ENCODE data around the gene SPATA17. TPM values are rescaled to one million over a fixed set of nuclear protein-coding genes. Genes with fewer than 3 reads are reported as not detected.
A peak's percentile ranks its signal among the peaks of the same experiment; 100 is the strongest.

The SPATA17 gene
- total and polyA plus RNA-seq, 10 of the 15 experiments (the other 5 are each of a cell fraction or from before 2014, with no cell fraction given): 0.08 to 0.27 (median 0.11) TPM; not detected in 6

DNA sequence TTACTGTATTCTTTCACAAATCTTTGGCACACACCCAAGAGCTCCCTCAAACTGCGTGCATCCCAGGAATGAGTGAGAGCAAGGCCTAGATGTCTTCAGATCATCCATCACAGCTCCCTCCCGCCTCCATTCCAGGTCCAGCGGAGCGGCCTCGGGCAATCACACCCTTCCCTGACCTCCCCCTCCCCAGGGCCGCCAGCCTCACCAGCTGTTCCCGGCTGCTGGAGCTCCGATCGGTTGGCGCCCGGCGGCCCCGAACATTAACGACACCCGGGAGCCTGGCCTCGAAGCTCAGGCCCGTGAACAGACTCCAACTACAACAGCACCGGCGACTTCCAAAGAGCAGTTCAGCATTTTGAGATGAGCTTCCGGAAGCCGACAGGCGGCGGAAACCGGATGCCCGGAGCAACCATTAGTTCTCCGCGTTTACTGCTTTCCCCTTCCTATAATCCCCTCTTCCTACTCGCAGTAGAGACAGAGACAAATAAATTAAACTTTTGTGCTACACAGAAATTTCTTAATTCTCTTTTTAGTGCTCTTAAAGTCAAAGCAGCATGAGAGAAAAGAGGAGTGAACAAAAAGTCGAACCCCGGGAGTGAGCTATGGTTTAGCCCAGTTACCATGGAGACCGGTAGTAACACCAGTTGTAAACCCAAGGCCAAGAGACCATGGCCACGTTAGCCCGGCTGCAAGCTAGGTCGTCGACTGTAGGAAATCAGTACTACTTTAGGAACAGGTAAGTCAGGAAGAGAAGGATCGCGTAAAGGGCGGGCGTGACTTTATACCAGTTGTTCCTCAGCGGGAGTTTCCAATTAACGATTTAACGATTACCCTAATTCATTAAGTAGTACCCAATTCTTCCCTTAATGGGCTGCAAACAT, at the start of gene SPATA17, which contains the start of gene GPATCH2 (continued):
- TF ChIP-seq, protein P1, sequence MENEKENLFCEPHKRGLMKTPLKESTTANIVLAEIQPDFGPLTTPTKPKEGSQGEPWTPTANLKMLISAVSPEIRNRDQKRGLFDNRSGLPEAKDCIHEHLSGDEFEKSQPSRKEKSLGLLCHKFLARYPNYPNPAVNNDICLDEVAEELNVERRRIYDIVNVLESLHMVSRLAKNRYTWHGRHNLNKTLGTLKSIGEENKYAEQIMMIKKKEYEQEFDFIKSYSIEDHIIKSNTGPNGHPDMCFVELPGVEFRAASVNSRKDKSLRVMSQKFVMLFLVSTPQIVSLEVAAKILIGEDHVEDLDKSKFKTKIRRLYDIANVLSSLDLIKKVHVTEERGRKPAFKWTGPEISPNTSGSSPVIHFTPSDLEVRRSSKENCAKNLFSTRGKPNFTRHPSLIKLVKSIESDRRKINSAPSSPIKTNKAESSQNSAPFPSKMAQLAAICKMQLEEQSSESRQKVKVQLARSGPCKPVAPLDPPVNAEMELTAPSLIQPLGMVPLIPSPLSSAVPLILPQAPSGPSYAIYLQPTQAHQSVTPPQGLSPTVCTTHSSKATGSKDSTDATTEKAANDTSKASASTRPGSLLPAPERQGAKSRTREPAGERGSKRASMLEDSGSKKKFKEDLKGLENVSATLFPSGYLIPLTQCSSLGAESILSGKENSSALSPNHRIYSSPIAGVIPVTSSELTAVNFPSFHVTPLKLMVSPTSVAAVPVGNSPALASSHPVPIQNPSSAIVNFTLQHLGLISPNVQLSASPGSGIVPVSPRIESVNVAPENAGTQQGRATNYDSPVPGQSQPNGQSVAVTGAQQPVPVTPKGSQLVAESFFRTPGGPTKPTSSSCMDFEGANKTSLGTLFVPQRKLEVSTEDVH (IDR thresholded peaks at IDR 0.05; ENCODE audit: low read depth, partially characterized antibody): peak; percentile 83
- peak; percentile 100 for TF ChIP-seq ATF7 (IDR thresholded peaks at IDR 0.05; ENCODE audit: low read depth)
- TF ChIP-seq PAX5 (IDR thresholded peaks at IDR 0.05; ENCODE audit: borderline replicate concordance, low read depth, low read length): peak; percentile 14; the same call in 1 of the 2 replicates
- TF ChIP-seq DPF2 (IDR thresholded peaks at IDR 0.05): no peak
- TF ChIP-seq JUND (IDR thresholded peaks at IDR 0.05; ENCODE audit: low read depth, low read length): peak; percentile 97
- TF ChIP-seq TCF12 (IDR thresholded peaks at IDR 0.05; ENCODE audit: low read depth, low read length): peak; percentile 29; the same call in 1 of the 2 replicates
- TF ChIP-seq SREBF1 (IDR thresholded peaks at IDR 0.05; ENCODE audit: low read length): peak; percentile 97
- TF ChIP-seq PAX8 (IDR thresholded peaks at IDR 0.05): no peak
- peak; percentile 32 for TF ChIP-seq IKZF1 (conservative IDR thresholded peaks at IDR 0.05)
- peak; percentile 62 for TF ChIP-seq NFIC (IDR thresholded peaks at IDR 0.05; ENCODE audit: low read depth, low read length)
- TF ChIP-seq, protein P2, sequence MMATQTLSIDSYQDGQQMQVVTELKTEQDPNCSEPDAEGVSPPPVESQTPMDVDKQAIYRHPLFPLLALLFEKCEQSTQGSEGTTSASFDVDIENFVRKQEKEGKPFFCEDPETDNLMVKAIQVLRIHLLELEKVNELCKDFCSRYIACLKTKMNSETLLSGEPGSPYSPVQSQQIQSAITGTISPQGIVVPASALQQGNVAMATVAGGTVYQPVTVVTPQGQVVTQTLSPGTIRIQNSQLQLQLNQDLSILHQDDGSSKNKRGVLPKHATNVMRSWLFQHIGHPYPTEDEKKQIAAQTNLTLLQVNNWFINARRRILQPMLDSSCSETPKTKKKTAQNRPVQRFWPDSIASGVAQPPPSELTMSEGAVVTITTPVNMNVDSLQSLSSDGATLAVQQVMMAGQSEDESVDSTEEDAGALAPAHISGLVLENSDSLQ (IDR thresholded peaks at IDR 0.05): peak; percentile 45; the same call in 1 of the 2 replicates
- peak; percentile 44; the same call in 1 of the 2 replicates for TF ChIP-seq HCFC1 (IDR thresholded peaks at IDR 0.05; ENCODE audit: low read length)
- TF ChIP-seq, protein P3, sequence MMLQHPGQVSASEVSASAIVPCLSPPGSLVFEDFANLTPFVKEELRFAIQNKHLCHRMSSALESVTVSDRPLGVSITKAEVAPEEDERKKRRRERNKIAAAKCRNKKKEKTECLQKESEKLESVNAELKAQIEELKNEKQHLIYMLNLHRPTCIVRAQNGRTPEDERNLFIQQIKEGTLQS (IDR thresholded peaks at IDR 0.05; ENCODE audit: borderline replicate concordance, extremely low read depth, low read depth, low read length): no peak
- TF ChIP-seq, protein P4, sequence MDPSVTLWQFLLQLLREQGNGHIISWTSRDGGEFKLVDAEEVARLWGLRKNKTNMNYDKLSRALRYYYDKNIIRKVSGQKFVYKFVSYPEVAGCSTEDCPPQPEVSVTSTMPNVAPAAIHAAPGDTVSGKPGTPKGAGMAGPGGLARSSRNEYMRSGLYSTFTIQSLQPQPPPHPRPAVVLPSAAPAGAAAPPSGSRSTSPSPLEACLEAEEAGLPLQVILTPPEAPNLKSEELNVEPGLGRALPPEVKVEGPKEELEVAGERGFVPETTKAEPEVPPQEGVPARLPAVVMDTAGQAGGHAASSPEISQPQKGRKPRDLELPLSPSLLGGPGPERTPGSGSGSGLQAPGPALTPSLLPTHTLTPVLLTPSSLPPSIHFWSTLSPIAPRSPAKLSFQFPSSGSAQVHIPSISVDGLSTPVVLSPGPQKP (IDR thresholded peaks at IDR 0.05; ENCODE audit: low read depth, low read length): peak; percentile 17; the same call in 1 of the 2 replicates
- peak; percentile 99 for TF ChIP-seq KLF5 (IDR thresholded peaks at IDR 0.05; ENCODE audit: partially characterized antibody)
- peak; percentile 16 to 17; a peak in 2 of 4 replicates for TF ChIP-seq IKZF2 (IDR thresholded peaks at IDR 0.05)
- peak; percentile 99 for TF ChIP-seq BMI1 (IDR thresholded peaks at IDR 0.05; ENCODE audit: borderline replicate concordance)
- peak; percentile 73; the same call in 1 of the 2 replicates for TF ChIP-seq CBX5 (IDR thresholded peaks at IDR 0.05; ENCODE audit: low read depth)
- peak; percentile 88; the same call in 1 of the 2 replicates for TF ChIP-seq TAF1 (IDR thresholded peaks at IDR 0.05; ENCODE audit: borderline replicate concordance, low read depth, low read length)
- peak; percentile 98 for TF ChIP-seq FOXK2 (IDR thresholded peaks at IDR 0.05)
- TF ChIP-seq, protein P5, sequence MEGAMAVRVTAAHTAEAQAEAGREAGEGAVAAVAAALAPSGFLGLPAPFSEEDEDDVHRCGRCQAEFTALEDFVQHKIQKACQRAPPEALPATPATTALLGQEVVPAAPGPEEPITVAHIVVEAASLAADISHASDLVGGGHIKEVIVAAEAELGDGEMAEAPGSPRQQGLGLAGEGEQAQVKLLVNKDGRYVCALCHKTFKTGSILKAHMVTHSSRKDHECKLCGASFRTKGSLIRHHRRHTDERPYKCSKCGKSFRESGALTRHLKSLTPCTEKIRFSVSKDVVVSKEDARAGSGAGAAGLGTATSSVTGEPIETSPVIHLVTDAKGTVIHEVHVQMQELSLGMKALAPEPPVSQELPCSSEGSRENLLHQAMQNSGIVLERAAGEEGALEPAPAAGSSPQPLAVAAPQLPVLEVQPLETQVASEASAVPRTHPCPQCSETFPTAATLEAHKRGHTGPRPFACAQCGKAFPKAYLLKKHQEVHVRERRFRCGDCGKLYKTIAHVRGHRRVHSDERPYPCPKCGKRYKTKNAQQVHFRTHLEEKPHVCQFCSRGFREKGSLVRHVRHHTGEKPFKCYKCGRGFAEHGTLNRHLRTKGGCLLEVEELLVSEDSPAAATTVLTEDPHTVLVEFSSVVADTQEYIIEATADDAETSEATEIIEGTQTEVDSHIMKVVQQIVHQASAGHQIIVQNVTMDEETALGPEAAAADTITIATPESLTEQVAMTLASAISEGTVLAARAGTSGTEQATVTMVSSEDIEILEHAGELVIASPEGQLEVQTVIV (IDR thresholded peaks at IDR 0.05; ENCODE audit: borderline replicate concordance, partially characterized antibody): peak; percentile 73
- TF ChIP-seq SP1 (IDR thresholded peaks at IDR 0.05; ENCODE audit: low read depth, low read length): peak; percentile 10

Measured in GM12878 (cell line).